ENCODE data around the gene PLXNA3. TPM values are rescaled to one million over a fixed set of nuclear protein-coding genes. Genes with fewer than 3 reads are reported as not detected.

Gene PLXNA3
- total RNA-seq, 1 donor from 2014 or later, result 54.0 TPM

Other genes with a start within 250 kb of the PLXNA3 start
- not detected for gene OPN1MW2, start 238.5 kb upstream of the PLXNA3 start, total RNA-seq
- gene OPN1MW3, start 200.7 kb upstream of the PLXNA3 start, total RNA-seq, result not detected
- gene TEX28, start 163.2 kb upstream of the PLXNA3 start, total RNA-seq, result not detected
- not detected for gene TKTL1, start 162.5 kb upstream of the PLXNA3 start, total RNA-seq
- gene FLNA, start 83.6 kb upstream of the PLXNA3 start, total RNA-seq, result 2,361 TPM
- gene EMD, start 79.0 kb upstream of the PLXNA3 start, total RNA-seq, result 80.4 TPM
- 3,238 TPM for gene RPL10, start 59.9 kb upstream of the PLXNA3 start, total RNA-seq
- 27.0 TPM for gene DNASE1L1, start 49.0 kb upstream of the PLXNA3 start, total RNA-seq
- gene TAFAZZIN, start 46.7 kb upstream of the PLXNA3 start, total RNA-seq, result 49.5 TPM
- gene ATP6AP1, start 29.6 kb upstream of the PLXNA3 start, total RNA-seq, result 120 TPM
- 126 TPM for gene GDI1, start 21.1 kb upstream of the PLXNA3 start, total RNA-seq
- gene FAM50A, start 14.1 kb upstream of the PLXNA3 start, total RNA-seq, result 48.6 TPM
- gene LAGE3, start 21.0 kb downstream of the PLXNA3 start, total RNA-seq, result 17.5 TPM
- gene UBL4A, start 28.3 kb downstream of the PLXNA3 start, total RNA-seq, result 20.4 TPM
- 23.4 TPM for gene SLC10A3, start 32.3 kb downstream of the PLXNA3 start, total RNA-seq
- gene FAM3A, start 58.0 kb downstream of the PLXNA3 start, total RNA-seq, result 46.3 TPM
- gene G6PD, start 88.6 kb downstream of the PLXNA3 start, total RNA-seq, result 52.3 TPM
- 28.5 TPM for gene IKBKG, start 89.3 kb downstream of the PLXNA3 start, total RNA-seq
- not detected for gene CTAG1A, start 126.9 kb downstream of the PLXNA3 start, total RNA-seq
- gene CTAG1B, start 161.0 kb downstream of the PLXNA3 start, total RNA-seq, result not detected
- gene CTAG2, start 195.3 kb downstream of the PLXNA3 start, total RNA-seq, result not detected